NCI-H1694 (cell line): Measurements from ENCODE around the gene ATP2B3.

Experiments used
- DNase-seq: peaks from one replicate; lab custom pipeline; 2025; lab: John Stamatoyannopoulos, UW

Gene ATP2B3

GRCh38 chrX:153620576-153620975, 103.1 kb downstream of the ATP2B3 start:
- DNase-seq, result no peak

GRCh38 chrX:153621949-153622598, 104.6 kb downstream of the ATP2B3 start:
- DNase-seq, result no peak

- no peak for DNase-seq
Observed at GRCh38 chrX:153622661-153623309, 105.3 kb downstream of the ATP2B3 start.

- no peak for DNase-seq
Observed at GRCh38 chrX:153623310-153624029, 106.0 kb downstream of the ATP2B3 start.

GRCh38 chrX:153624196-153625091, 107.0 kb downstream of the ATP2B3 start:
- no peak for DNase-seq

- DNase-seq, result no peak
Observed at GRCh38 chrX:153625271-153626024, 108.0 kb downstream of the ATP2B3 start.

GRCh38 chrX:153626025-153626633, 108.7 kb downstream of the ATP2B3 start:
- no peak for DNase-seq

GRCh38 chrX:153626863-153627674, 109.6 kb downstream of the ATP2B3 start:
- no peak for DNase-seq

- no peak for DNase-seq
Observed at GRCh38 chrX:153627675-153628111, 110.3 kb downstream of the ATP2B3 start.

GRCh38 chrX:153628129-153628528, 110.7 kb downstream of the ATP2B3 start:
- DNase-seq, result no peak

GRCh38 chrX:153628665-153629064, 111.2 kb downstream of the ATP2B3 start:
- no peak for DNase-seq

- DNase-seq, result no peak
Observed at GRCh38 chrX:153631346-153631745, 113.9 kb downstream of the ATP2B3 start.

- no peak for DNase-seq
Observed at GRCh38 chrX:153631907-153632594, 114.6 kb downstream of the ATP2B3 start.
